ENCODE measurements around the gene TMEM190.

Gene TMEM190

DNA sequence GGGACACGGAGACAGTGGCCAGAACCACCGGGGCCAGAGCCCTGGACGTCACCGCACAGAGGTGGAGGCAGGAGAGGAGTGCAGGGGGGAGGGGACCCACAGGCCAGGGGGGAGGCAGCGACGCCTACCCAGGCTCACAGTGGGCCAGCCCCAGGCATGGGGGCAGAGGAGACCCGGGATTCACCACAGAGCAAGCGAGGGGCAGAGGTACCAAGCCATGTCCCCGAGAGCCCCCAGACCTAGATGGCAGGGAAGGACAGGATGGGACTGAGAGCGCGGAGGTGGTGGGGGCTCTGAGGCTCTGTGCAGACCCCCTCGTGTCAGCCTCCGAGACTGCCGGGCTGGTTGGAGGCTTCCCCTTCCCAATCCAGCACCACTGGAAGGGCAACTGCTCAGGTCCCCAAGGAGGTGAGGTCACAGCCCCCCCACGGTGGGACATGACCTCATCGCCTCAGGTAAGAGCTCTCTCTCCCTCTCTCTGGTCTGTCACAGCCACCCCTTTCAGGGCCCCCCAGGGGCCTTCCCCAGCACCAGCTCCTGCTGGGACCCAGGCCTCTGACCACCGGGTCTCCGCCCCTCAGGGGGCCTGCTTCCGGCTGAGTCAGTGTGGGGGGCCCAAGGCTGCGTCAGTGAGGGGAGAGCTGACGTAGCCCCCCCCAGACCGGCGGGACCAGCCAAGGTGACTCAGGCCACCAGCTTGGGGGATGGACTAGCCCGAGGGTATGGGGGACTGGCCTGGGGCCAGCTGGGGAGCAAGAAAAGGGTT, 4.1 kb upstream of the TMEM190 start:
- DNase-seq (ENCODE audit: low spot score): no peak

DNA sequence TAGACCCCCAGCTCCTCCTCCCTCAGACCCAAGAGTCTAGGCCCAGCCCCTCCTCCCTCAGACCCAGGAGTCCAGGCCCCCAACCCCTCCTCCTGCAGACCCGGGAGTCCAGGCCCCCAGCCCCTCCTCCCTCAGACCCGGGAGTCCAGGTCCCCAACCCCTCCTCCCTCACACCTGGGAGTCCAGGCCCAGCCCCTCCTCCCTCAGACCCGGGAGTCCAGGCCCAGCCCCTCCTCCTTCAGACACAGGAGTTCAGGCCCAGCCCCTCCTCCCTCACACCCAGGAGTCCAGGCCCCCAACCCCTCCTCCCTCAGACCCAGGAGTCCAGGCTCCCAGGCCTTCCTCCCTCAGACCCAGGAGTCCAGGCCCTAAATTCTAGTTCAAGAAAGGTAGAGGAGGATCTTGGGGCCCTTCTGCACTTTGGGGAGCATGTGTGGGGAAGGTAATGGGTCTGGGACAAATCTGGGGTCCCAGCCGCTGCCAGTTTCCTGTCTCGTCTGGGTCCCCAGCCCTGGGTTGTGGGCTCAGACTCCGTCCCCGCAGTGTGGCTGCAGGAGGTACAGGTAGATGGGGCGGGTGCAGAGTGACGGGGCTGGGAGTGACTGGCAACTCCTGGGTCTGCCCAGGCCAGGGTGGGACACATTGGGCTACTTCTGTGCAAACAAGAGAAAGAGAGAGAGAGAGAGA, 3.2 kb upstream of the TMEM190 start:
- DNase-seq (ENCODE audit: low spot score): no peak

DNA sequence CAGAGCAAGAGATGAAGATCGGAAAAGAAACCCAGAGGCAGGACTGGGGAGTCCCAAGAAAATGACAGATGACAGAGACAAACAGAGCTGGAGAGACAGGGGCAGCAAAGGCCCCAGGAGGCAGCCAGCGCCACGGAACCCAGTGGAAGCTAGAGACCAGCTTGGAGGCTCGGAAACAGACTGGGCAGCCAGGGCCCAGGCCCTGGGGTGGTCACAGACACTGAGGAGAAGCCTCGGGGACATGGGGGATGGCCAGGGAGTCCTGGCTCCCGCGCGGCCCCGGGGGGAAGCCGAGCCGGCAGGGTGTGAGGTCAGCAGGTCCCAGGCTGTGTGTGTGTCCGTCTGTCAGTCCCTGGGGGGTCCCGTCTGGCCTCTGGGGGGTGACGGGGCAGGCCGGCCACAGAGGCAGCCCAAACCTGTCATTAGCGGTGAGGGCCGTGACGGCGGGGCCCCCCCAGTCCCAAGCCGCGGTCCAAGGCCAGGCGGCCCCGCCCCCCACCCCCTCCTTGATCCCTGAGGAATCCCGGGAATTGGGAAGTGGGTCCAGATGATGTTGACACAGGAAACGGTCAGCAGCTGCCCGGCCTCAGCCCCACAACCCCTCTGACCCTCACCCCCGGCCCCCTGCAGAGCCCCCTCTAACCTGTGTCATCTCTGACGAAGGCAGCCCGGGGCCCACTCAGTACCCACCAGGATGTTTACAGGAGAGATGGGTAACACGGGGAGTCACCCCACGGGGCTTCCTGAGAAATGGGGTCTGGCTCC, 2.5 kb upstream of the TMEM190 start:
- no peak for DNase-seq (ENCODE audit: low spot score)

DNA sequence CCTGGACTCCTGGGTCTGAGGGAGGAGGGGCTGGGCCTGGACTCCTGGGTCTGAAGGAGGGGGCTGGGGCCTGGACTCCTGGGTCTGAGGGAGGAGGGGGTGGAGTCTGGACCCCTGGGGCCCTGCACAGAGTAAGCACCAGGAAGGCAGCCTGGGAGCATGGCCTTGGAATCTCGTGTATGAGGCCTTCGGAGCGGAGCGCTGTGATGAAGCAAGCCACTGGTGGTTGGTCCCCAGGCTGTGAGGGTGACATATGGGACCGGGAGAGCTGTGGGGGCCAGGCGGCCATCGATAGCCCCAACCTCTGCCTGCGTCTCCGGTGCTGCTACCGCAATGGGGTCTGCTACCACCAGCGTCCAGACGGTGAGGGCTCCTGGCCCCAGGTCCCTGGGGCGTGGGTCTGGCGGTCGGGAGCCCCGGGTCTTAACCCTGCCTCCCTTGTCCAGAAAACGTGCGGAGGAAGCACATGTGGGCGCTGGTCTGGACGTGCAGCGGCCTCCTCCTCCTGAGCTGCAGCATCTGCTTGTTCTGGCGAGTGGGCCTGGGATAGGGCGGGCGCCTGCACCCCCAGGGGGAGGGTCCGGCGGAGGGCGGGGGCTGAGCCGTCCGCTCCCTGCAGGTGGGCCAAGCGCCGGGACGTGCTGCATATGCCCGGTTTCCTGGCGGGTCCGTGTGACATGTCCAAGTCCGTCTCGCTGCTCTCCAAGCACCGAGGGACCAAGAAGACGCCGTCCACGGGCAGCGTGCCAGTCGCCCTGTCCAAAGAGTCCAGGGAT, 918 bp downstream of the TMEM190 start:
- no peak for DNase-seq (ENCODE audit: low spot score)

DNA sequence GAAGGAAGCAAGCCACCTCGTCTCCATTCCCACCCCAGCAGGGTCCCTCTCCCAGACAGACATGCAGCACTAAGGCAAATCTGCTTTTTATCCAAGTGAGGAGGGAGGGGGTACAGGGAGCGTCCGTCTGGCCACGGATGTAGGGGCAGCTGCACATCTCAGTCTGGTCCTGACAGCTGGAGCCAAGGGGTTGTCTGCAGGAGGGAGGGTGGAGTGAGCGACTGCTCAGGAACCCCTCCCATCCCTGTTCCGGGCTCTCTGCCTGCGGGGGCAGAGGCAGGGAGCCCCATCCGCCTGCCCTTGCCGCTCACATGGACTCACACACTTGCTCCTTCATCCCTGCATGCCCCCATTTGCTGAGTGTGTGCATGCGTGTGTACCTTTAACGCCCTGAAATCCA, 2.5 kb downstream of the TMEM190 start:
- DNase-seq (ENCODE audit: low spot score): no peak

DNA sequence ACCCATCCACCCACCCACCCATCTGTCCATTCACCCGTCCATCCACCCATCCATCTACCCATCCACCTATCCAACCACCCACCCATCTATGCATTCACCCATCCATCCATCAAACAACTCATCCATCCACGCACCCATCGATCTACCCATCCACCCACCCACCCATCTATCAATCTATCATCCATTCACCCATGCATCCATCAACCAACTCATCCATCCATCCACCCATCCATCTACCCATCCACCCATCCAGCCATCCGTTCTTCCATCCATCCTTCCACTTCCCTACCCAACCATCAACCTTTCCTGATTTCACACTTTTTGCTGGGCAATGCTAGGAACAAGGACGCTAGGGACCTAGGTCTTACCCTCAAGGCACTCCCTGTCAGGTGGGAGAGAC, 5.4 kb downstream of the TMEM190 start:
- DNase-seq (ENCODE audit: low spot score): no peak

DNA sequence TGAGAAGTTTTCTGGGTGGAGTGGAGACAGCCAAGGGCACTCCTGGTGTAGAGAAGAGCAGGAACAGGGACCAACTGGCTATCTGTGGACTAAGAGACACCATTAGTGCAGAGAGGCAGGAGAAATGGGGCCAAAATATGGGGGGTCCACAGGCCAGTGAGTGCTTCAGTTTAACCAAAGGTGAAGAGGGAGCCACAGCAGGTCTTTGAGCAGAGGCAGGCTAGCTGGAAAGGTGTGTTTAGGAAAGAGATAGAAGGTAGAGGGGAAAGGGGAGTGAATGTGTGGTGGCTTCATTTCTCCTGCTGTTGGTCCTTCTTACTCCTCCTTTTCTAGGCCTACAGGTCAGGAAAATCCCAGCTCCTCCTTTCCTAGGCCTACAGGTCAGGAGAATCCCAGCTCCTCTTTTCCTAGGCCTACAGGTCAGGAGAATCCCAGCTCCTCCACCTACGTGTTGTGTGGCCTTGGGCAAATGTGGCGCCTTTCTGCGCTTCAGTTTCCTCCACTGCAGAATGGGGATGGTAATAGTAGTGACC, 6.0 kb downstream of the TMEM190 start:
- no peak for DNase-seq (ENCODE audit: low spot score)

DNA sequence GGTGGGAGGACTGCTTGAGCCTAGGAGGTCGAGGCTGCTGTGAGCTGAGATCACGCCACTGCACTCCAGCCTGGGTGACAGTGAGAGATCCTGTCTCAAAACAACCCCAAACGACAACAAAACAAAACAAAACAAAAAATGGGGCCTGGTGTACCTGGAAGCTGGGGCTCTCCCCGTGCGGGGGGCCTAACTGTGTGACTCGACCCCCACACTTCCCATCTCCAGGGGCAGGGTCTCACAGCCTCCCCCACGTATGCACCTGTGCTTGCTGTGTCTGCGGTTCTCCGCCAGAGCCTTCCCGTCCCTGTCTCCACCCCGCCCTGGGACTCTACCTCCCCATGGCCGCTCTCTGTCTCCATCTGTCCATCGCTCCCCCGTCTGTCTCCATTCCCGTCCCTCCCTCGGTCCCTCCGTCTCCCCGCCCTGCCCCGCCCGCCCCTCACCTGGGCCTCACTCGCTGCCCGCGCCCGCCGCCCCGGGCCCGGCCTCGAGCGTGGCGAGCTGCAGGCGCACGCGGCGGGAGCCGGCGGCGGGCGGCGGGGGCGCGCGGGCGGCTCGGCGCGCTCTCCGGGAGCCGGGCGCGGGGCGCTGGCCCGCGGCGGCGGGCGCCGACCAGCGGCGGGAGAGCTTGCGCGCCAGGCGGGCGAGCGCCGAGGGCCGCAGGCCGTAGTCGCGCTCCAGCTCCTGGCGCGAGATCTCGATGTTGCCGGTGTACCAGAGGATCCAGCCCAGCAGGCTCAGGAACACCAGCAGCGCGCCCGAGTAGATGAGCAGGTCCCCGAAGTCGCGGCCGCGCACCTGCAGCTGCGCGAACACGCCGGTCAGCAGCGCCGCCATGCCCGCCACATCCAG, 6.9 kb downstream of the TMEM190 start:
- peak; percentile 77 for DNase-seq (ENCODE audit: low spot score)

DNA sequence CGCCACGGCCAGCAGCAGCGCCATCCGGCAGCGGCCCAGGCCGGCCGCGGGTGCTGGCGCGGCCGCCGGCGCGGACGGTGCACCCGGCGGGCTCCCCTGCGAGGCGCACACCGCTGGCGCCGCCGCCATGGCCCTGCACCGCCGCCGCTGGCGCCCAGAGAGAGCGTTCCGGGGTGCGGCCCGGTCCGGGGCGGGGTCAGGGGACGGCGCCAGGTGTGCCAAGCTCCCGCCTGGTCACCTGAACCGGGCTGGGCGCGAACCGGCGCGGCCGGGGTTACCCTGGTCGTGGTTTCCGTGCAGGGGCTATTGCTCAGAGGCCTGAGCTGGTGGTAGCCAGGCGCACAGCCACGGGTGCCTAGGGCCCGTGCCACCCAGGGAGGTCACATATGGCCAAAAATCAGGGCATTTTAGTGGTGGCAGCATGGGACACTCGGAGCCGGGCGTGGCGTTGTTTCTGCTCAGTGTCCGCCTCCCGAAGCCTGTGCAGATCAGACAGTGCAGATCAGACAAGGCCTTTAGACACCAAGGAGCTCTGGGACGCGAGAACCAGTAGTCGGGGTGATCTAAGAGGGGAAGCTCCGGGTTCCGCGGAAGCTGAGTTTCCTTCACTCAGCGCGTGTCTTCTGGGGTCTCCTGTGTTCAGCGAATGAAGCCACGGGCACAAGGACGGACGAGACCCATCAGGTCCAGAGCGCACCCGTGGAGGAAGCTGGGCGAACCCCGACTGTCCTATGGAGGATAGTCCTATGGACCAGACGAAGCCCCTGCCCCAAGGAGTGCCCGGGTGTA, 7.7 kb downstream of the TMEM190 start, which contains the start of gene TMEM238:
Gene TMEM238, minus strand, starts transcription at position 162 of the 789 bp plus-strand sequence. Its CDS starts 33 bp downstream, at position 129.
- DNase-seq (ENCODE audit: low spot score): peak; percentile 62

DNA sequence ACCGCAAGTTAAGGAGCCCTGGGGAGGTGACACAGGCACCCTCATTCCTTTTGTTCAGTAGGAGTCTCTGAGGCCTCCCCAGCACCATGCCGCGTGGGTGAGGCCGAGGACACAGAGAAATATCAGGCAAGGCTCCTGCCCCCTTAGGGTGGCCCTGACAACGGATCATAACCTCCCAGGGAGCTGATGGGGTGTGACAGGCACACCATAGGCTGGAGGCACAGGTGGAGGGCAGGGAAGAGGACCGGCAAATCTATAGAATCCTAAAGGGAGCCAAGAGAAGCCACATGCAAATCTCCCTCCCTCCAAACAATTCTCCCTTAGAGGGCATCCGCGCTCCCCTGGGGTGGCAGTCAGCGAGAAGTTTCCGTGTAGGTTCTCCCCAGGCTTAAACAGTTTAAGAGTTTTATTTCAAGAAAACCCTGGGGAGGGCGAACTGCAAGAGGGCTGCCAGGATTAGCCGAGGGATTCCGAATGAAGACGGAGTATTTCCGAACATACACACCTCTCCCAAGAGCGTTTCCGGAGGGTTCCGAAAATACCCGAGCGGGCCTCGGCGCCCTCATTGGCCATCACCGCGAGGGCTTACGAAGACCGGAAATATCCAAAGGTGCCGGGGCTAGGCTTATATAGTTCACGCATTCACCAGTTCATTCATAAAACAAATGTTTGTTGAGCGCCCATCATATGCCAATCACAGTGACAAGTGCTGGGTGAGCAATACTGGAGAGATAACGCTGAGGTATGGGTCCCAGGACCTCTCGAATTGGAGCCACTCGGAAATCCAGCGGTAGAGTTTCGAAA, 8.5 kb downstream of the TMEM190 start:
- DNase-seq (ENCODE audit: low spot score): peak; percentile 94

DNA sequence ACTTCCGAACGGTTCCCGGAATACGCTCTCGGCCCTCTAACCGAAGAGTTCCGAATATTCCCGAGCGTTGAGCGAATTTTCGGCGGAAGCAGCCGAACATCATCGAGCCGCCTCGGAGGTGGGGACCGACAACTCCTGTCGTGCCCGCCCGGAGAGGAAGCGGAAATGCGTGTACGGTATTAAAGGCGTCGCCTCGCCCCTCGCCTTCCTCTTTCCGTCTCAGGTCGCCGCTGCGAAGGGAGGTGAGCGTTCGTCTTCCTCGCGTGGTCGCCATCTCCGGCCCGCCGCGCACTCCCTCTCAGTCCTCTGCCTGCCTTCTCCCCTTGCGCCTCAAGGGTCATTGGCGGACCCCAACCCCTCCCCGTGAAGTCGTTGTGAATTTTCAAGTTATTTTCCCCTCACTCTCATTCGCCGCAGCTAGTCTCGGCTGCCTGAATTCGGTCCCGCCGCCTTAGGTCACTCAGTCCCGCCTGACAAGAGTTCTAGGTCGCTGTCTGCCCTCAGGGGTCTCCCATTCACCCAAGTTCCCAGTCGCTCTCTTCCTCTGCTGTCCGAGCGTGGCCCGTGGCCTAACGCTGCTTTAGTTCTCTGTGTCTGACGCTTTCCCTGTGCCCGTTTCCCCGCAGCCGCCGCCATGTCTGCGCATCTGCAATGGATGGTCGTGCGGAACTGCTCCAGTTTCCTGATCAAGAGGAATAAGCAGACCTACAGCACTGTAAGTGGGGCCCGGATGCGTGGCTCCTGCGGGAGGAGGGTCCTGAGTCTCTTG, 9.3 kb downstream of the TMEM190 start, which contains the start of gene RPL28:
Gene RPL28, plus strand, starts transcription at position 209 of the 769 bp plus-strand sequence. Its CDS starts 426 bp downstream, at position 635.
- peak; percentile 97 for DNase-seq (ENCODE audit: low spot score)

DNA sequence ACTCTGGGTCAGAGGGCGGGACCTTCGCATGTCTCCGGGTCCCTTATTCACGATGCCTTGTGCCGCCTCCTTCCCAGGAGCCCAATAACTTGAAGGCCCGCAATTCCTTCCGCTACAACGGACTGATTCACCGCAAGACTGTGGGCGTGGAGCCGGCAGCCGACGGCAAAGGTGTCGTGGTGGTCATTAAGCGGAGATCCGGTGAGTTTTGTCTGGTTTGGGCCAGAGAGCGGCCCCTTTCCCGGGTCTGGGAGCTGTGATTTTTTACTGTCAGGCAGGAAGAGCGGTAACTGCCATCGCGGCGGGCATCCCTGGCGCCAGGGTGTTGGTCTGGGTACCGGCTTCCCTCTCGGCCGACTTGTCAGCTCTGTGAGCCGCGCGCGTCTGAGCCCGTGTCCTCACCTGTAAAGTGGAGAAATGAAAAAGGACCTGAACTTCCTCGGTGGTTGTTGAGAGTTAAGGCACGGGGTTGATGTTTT, 9.9 kb downstream of the TMEM190 start:
- DNase-seq (ENCODE audit: low spot score): peak; percentile 59

DNA sequence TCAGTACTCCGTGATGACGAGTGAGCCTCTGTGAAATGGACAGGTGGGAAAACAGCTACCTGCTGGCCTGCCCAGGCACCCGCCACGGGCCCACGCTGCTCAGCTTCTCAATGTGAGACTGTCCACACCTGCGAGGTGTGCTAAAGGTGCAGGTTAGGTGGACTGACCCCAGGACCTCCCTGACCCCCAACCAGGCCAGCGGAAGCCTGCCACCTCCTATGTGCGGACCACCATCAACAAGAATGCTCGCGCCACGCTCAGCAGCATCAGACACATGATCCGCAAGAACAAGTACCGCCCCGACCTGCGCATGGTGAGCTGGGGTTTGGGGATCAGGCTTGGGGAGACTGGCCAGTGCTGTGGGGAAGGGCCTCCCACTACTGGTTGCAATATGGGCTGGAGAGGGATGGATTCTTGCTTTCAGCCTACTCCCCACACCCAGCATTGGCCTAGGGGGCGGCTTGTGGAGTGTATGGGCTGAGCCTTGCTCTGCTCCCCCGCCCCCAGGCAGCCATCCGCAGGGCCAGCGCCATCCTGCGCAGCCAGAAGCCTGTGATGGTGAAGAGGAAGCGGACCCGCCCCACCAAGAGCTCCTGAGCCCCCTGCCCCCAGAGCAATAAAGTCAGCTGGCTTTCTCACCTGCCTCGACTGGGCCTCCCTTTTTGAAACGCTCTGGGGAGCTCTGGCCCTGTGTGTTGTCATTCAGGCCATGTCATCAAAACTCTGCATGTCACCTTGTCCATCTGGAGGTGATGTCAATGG, 11.3 kb downstream of the TMEM190 start:
- no peak for DNase-seq (ENCODE audit: low spot score)

DNA sequence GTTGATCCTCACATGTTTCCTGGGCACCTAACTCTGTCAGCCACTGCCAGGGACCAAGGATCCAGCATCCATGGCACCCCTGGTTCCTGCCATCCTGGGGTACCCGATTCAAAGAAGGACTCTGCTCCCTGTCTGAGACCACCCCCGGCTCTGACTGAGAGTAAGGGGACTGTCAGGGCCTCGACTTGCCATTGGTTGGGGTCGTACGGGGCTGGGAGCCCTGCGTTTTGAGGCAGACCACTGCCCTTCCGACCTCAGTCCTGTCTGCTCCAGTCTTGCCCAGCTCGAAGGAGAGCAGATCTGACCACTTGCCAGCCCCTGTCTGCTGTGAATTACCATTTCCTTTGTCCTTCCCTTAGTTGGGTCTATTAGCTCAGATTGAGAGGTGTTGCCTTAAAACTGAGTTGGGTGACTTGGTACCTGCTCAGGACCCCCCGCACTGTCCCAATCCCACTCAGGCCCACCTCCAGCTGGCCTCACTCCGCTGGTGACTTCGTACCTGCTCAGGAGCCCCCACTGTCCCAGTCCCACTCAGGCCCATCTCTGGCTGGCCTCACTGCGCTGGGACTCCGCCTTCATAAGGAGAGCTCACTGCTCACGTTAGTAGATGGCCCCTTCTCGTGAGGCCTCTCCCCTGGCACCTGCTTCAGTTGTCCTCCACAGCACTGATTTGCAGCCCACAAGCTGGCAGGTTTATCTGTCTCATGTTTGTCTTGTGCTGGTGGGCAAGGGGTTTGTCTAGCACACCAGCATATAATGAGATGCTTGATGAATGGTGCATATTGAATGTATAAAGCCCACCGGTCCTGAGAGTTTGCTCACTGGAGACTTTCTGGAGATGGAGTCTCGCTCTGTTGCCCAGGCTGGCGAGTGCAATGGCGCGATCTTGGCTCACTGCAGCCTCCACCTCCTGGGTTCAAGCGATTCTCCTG, 13.0 kb downstream of the TMEM190 start:
- DNase-seq (ENCODE audit: low spot score): no peak

DNA sequence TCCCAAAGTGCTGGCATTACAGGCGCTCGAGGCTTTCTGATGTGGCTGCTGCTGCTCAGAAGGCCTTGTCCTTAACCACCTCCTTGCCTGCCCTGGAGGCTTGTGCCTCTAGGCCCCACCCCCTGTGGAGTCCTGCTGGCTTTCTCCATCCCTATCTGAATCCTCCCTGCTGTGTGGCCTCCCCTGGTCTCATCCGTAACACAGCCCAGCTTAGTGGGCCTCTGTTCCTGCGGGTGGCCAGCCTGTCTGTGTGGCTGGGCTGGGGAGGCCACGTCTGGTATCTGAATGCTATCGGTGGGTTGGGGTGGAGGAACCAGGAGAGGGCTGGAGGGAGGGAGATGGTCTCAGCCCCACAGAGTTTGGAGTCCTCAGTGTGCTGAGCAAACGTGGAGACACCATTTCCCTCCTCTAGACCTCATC, 13.8 kb downstream of the TMEM190 start:
- no peak for DNase-seq (ENCODE audit: low spot score)

DNA sequence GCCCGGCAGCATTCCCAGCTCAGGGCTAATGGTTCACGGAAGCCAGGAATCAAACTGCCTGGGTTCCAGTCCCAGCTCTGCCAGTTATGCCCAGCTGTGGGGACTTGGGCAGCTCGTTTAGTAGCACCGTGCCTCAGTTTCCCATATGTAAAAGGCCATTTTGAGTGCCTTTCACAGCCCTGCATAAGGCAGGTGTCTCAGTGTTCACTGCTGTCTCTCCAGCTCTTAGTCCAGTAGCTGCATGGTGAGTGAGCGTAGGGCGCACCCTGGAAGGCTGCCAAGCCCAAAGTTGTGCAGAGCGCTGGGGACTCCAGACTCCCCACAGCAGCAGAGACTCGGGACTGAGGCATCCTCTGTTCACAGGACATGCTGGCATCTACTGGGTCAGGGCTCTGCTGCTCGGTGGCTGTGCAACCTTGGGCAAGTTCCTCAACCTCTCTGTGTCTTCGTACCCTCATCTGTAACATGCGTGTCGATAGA, 14.6 kb downstream of the TMEM190 start:
- DNase-seq (ENCODE audit: low spot score): no peak

Data from RKO (cell line).